IMR-90 (cell line): ENCODE measurements around the gene RCOR3. TPM values are rescaled to one million over a fixed set of nuclear protein-coding genes. Genes with fewer than 3 reads are reported as not detected.

ENCODE experiments used
- ATAC-seq: fragments of 200-7000 bp; cut with Tn5 transposase; 2 replicates; pipeline ENCODE4 v1.9.1; 2020; ENCODE audit warnings: low read depth, mild to moderate bottlenecking, moderate library complexity
- BruUV-seq: library from RNA; stranded (reverse); fragments of 400-500 nt; replicated peaks from 2 replicates; lab custom pipeline; 2021; lab: Mats Ljungman, UMichigan
- CTCF ChIA-PET: fragments of 300-600 bp; formaldehyde crosslinking; extraction: SDS; loops from one replicate; lab custom pipeline; 2021; ENCODE audit warnings: antibody characterized with exemption; lab: Yijun Ruan, JAX
- POLR2A ChIA-PET: fragments of 300-600 bp; sonication (Branson Sonifier 250); formaldehyde crosslinking; loops from one replicate; lab custom pipeline; 2022; ENCODE audit warnings: antibody characterized with exemption; ENCODE audit not compliant: unreplicated experiment; lab: Charles Lee
- DNase-seq: peaks from one replicate; pipeline ENCODE4 v3.0.0; 2013
- H2AFZ ChIP-seq: replicated peaks from 2 replicates; pipeline ENCODE3; 2013; ENCODE audit warnings: low read length, mild to moderate bottlenecking; ENCODE audit not compliant: poor library complexity
- H2AK5ac ChIP-seq: 2 replicates; pipeline ENCODE4 v1.6.1; 2013; ENCODE audit warnings: low read depth, low read length, inconsistent platforms
- H2AK9ac ChIP-seq: replicated peaks from 2 replicates; pipeline ENCODE3; 2013; ENCODE audit warnings: mild to moderate bottlenecking, low read depth, low read length, moderate library complexity; ENCODE audit not compliant: poor library complexity
- H2BK120ac ChIP-seq: 2 replicates; pipeline ENCODE4 v1.6.1; 2013; ENCODE audit warnings: low read depth, low read length, inconsistent platforms
- H2BK15ac ChIP-seq: 3 replicates; pipeline ENCODE4 v1.6.1; 2013; ENCODE audit warnings: low read depth, low read length, inconsistent platforms
- H2BK20ac ChIP-seq: 2 replicates; pipeline ENCODE4 v1.6.1; 2013; ENCODE audit warnings: low read depth, mild to moderate bottlenecking, inconsistent platforms, low read length, moderate library complexity
- H2BK5ac ChIP-seq: 2 replicates; pipeline ENCODE4 v1.6.1; 2013; ENCODE audit warnings: mild to moderate bottlenecking, low read depth, low read length, inconsistent platforms; ENCODE audit not compliant: poor library complexity, severe bottlenecking
- H3K14ac ChIP-seq: replicated peaks from 2 replicates; pipeline ENCODE4 v1.6.1; 2013; ENCODE audit warnings: low read depth, low read length, inconsistent platforms
- H3K18ac ChIP-seq: 2 replicates; pipeline ENCODE4 v1.6.1; 2013; ENCODE audit warnings: low read depth, low read length, control low read depth
- H3K23ac ChIP-seq: 2 replicates; pipeline ENCODE4 v1.6.1; 2013; ENCODE audit warnings: low read depth, low read length, inconsistent platforms
- H3K27ac ChIP-seq: 2 replicates; pipeline ENCODE4 v1.5.1; 2013; ENCODE audit warnings: mild to moderate bottlenecking, control low read depth, low read length; ENCODE audit not compliant: insufficient read depth
- H3K27me3 ChIP-seq: 2 replicates; pipeline ENCODE4 v1.6.1; 2013; ENCODE audit warnings: low read length; ENCODE audit not compliant: control insufficient read depth, insufficient read depth
- H3K36me3 ChIP-seq: 2 replicates; pipeline ENCODE4 v1.6.1; 2013; ENCODE audit warnings: low read length, mixed read lengths; ENCODE audit not compliant: control insufficient read depth, insufficient read depth
- H3K4ac ChIP-seq: 2 replicates; pipeline ENCODE4 v1.6.1; 2013; ENCODE audit warnings: low read depth, low read length, inconsistent platforms
- H3K4me1 ChIP-seq: 2 replicates; pipeline ENCODE4 v1.6.1; 2013; ENCODE audit warnings: low read length, mixed read lengths; ENCODE audit not compliant: control insufficient read depth, insufficient read depth
- H3K4me2 ChIP-seq: 2 replicates; pipeline ENCODE4 v1.6.1; 2013; ENCODE audit warnings: low read depth, mild to moderate bottlenecking, control low read depth, low read length, moderate library complexity
- H3K4me3 ChIP-seq: 2 replicates; pipeline ENCODE4 v1.5.1; 2013; ENCODE audit warnings: low read depth, mild to moderate bottlenecking, control low read depth, low read length, moderate library complexity; ENCODE audit not compliant: insufficient read depth
- H3K56ac ChIP-seq: 2 replicates; pipeline ENCODE4 v1.6.1; 2013; ENCODE audit warnings: low read length, inconsistent platforms; ENCODE audit not compliant: insufficient read depth; ENCODE audit errors: extremely low read depth
- H3K79me1 ChIP-seq, 2 experiments: 2 replicates each; pipeline ENCODE4 v1.6.1; 2013; ENCODE audit warnings: low read length in 2 of 2, inconsistent platforms in 1 of 2, low read depth in 1 of 2
- H3K9ac ChIP-seq: 2 replicates; pipeline ENCODE4 v1.6.1; 2013; ENCODE audit warnings: low read depth, low read length, control low read depth
- H3K9me1 ChIP-seq: 2 replicates; pipeline ENCODE4 v1.6.1; 2013; ENCODE audit warnings: low read length, inconsistent platforms; ENCODE audit not compliant: insufficient read depth
- H3K9me3 ChIP-seq: 2 replicates; pipeline ENCODE4 v1.6.1; 2013; ENCODE audit warnings: low read length; ENCODE audit not compliant: control insufficient read depth, insufficient read depth
- H4K20me1 ChIP-seq: 2 replicates; pipeline ENCODE4 v1.6.1; 2013; ENCODE audit warnings: low read length, inconsistent platforms; ENCODE audit not compliant: insufficient read depth
- H4K5ac ChIP-seq: 2 replicates; pipeline ENCODE4 v1.6.1; 2013; ENCODE audit warnings: mild to moderate bottlenecking, low read depth, low read length, control low read depth
- H4K8ac ChIP-seq, 2 experiments: 2 replicates each; pipeline ENCODE4 v1.6.1; 2013; ENCODE audit warnings: low read depth in 2 of 2, low read length in 2 of 2, control low read depth in 1 of 2, inconsistent platforms in 1 of 2
- H4K91ac ChIP-seq: 2 replicates; pipeline ENCODE4 v1.6.1; 2013; ENCODE audit warnings: low read depth, low read length, inconsistent platforms; ENCODE audit not compliant: insufficient read depth
- BHLHE40 ChIP-seq: fragments of 150-350 bp; IDR thresholded peaks from 2 replicates; pipeline ENCODE4 v1.6.1; 2016; ENCODE audit warnings: mild to moderate bottlenecking, low read depth, low read length
- CEBPB ChIP-seq: IDR thresholded peaks from 2 replicates; pipeline ENCODE4 v1.6.1; 2012; ENCODE audit warnings: low read depth, low read length, improper control_type of control experiment
- CHD1 ChIP-seq: IDR thresholded peaks from 2 replicates; pipeline ENCODE4 v1.6.1; 2012; ENCODE audit warnings: low read depth, low read length, improper control_type of control experiment
- FOS ChIP-seq: fragments of 150-350 bp; IDR thresholded peaks from 2 replicates; pipeline ENCODE4 v1.6.1; 2016; ENCODE audit warnings: low read depth, low read length
- MAFK ChIP-seq: IDR thresholded peaks from 2 replicates; pipeline ENCODE4 v1.6.1; 2012; ENCODE audit warnings: low read depth, low read length, improper control_type of control experiment
- MAZ ChIP-seq: IDR thresholded peaks from 2 replicates; pipeline ENCODE4 v1.6.1; 2012; ENCODE audit warnings: low read depth, mild to moderate bottlenecking, low read length, improper control_type of control experiment, moderate library complexity, borderline replicate concordance
- MXI1 ChIP-seq: IDR thresholded peaks from 2 replicates; pipeline ENCODE4 v1.6.1; 2012; ENCODE audit warnings: low read depth, mild to moderate bottlenecking, low read length, moderate library complexity, borderline replicate concordance
- NFE2L2 ChIP-seq: fragments of 150-350 bp; IDR thresholded peaks from 2 replicates; pipeline ENCODE4 v1.6.1; 2016; ENCODE audit warnings: low read depth, mild to moderate bottlenecking, low read length
- POLR2A ChIP-seq: IDR thresholded peaks from 2 replicates; pipeline ENCODE4 v1.6.1; 2012; ENCODE audit warnings: mild to moderate bottlenecking, low read depth, low read length
- RAD21 ChIP-seq: IDR thresholded peaks from 2 replicates; pipeline ENCODE4 v1.6.1; 2012; ENCODE audit warnings: low read length, improper control_type of control experiment
- RCOR1 ChIP-seq: IDR thresholded peaks from 2 replicates; pipeline ENCODE4 v1.6.1; 2012; ENCODE audit warnings: mild to moderate bottlenecking, low read length, improper control_type of control experiment; ENCODE audit not compliant: insufficient replicate concordance
- RFX5 ChIP-seq: IDR thresholded peaks from 2 replicates; pipeline ENCODE4 v1.8.0; 2012; ENCODE audit warnings: low read depth, mild to moderate bottlenecking, low read length, moderate library complexity
- SMC3 ChIP-seq: fragments of 150-350 bp; IDR thresholded peaks from 2 replicates; pipeline ENCODE4 v1.6.1; 2016; ENCODE audit warnings: low read depth, mild to moderate bottlenecking, antibody characterized with exemption, low read length, moderate library complexity
- USF2 ChIP-seq: fragments of 150-350 bp; IDR thresholded peaks from 2 replicates; pipeline ENCODE4 v1.6.1; 2017; ENCODE audit warnings: mild to moderate bottlenecking, antibody characterized with exemption, low read length, low read depth
- WGBS, 2 experiments: methylation state at CpG; one replicate each; pipeline versions ENCODE4 v1.1.5 to v1.1.7; 2013; ENCODE audit warnings: missing lambda C conversion rate in 2 of 2; ENCODE audit not compliant: insufficient read length in 1 of 2; ENCODE audit errors: extremely low coverage in 2 of 2; 5-methylcytosine and 5-hydroxymethylcytosine counted together
- dilution Hi-C: fragments of 300-500 bp; cut with HindIII; formaldehyde crosslinking; loops from one replicate; pipeline ENCODE4 v1.14.3; 2018; ENCODE audit warnings: low sequenced_read_pairs; ENCODE audit not compliant: unreplicated experiment
- in situ Hi-C: fragments of 300-500 bp; cut with MboI; formaldehyde crosslinking; loops from 3 replicates; pipeline ENCODE4 v1.14.3; 2019; ENCODE audit warnings: low sequenced_read_pairs, inconsistent platforms, mixed read lengths
- intact Hi-C: fragments of 100-400 bp; cut with micrococcal nuclease; formaldehyde crosslinking; loops from 2 replicates; pipeline ENCODE4 v1.10.0; 2022
- polyA plus RNA-seq, 3 experiments: library from polyadenylated mRNA; depleted of rRNA; stranded (reverse); fragments of >200 nt; gene quantifications; 2 replicates each; pipeline ENCODE4 v1.2.3, GENCODE V29; 2012; ENCODE audit warnings: low replicate concordance in 1 of 3
- total RNA-seq: library from RNA; depleted of rRNA; stranded (reverse); fragments of >200 nt; gene quantifications from 2 replicates; pipeline ENCODE4 v1.2.3, GENCODE V29; 2012
- TF ChIP-seq, protein P1 (sequence below): conservative IDR thresholded peaks from 2 replicates; pipeline ENCODE4 v1.5.1; 2012; ENCODE audit warnings: mild to moderate bottlenecking, low read depth, low read length, improper control_type of control experiment
- TF ChIP-seq, protein P2 (sequence below): fragments of 150-350 bp; IDR thresholded peaks from 2 replicates; pipeline ENCODE4 v1.6.1; 2016; ENCODE audit warnings: low read depth, mild to moderate bottlenecking, low read length, moderate library complexity, borderline replicate concordance

RCOR3 gene
- total and polyA plus RNA-seq, 2 of the 4 experiments (the other 2 are of a cell fraction): 8.1 to 16.4 TPM

DNA sequence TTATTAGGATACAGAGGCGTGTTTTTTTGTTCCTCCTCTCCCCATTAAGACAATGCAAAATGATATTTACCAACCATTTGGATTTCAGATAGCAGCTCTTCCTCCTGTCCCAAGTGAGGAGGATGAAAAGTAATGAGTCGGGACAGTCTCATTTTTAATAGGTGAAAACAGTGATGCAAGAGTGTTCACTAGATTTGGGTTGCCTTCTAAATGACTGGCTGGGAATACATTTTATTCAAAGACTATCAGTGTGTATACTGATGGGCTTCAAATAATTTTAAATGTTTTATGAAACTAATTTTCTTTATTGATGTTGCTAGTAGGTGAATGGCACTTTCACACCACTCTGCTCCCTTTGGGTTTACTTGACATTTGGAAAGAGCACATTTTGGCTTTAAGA, 2.1 kb downstream of the RCOR3 start:
- BruUV-seq: no TSS peak
- Histone ChIP-seq H3K4me1 (peaks cover 2% of the 10 kb centered on the region; the same call in 1 of the 2 replicates), H3K18ac (no peak overlapping the region), H3K56ac (no peak overlapping the region), H3K4ac (peak overlapping the region; percentile 3; the same call in 1 of the 2 replicates), H3K79me1 (peaks cover 4 to 13% of the 10 kb centered on the region in 2 experiments), H3K9me3 (no peaks in the 10 kb centered on the region), H3K27ac (no peak overlapping the region), H2AK9ac (no peak overlapping the region), H2BK120ac (no peak overlapping the region), H4K5ac (no peak overlapping the region), H2AFZ (no peak overlapping the region), H4K8ac (peak overlapping the region in 1 of 2 experiments; percentile 37; a peak in 1 of 4 replicates), H2BK5ac (peak overlapping the region; percentile 38), H3K14ac (no peak overlapping the region), H2BK20ac (no peak overlapping the region), H2AK5ac (no peak overlapping the region), H3K23ac (0 out of 2 replicates have a peak overlapping the region, but pooled peaks have one; percentile 68), H2BK15ac (no peak overlapping the region), H3K9ac (peak overlapping the region; percentile 92), H3K4me3 (peak overlapping the region; percentile 100; the same call in 1 of the 2 replicates), H3K4me2 (peak overlapping the region; percentile 97), H4K20me1 (no peaks in the 10 kb centered on the region), H3K9me1 (no peaks in the 10 kb centered on the region), H4K91ac (no peak overlapping the region), H3K27me3 (no peaks in the 10 kb centered on the region), H3K36me3 (peaks cover 3% of the 10 kb centered on the region; the same call in 1 of the 2 replicates)
- no CpG with 5 or more reads among the region's 2 CpGs for WGBS, 2 experiments
- dilution Hi-C loops: no loop called here
- TF ChIP-seq, protein P1, sequence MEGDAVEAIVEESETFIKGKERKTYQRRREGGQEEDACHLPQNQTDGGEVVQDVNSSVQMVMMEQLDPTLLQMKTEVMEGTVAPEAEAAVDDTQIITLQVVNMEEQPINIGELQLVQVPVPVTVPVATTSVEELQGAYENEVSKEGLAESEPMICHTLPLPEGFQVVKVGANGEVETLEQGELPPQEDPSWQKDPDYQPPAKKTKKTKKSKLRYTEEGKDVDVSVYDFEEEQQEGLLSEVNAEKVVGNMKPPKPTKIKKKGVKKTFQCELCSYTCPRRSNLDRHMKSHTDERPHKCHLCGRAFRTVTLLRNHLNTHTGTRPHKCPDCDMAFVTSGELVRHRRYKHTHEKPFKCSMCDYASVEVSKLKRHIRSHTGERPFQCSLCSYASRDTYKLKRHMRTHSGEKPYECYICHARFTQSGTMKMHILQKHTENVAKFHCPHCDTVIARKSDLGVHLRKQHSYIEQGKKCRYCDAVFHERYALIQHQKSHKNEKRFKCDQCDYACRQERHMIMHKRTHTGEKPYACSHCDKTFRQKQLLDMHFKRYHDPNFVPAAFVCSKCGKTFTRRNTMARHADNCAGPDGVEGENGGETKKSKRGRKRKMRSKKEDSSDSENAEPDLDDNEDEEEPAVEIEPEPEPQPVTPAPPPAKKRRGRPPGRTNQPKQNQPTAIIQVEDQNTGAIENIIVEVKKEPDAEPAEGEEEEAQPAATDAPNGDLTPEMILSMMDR: no peak
- TF ChIP-seq, protein P2, sequence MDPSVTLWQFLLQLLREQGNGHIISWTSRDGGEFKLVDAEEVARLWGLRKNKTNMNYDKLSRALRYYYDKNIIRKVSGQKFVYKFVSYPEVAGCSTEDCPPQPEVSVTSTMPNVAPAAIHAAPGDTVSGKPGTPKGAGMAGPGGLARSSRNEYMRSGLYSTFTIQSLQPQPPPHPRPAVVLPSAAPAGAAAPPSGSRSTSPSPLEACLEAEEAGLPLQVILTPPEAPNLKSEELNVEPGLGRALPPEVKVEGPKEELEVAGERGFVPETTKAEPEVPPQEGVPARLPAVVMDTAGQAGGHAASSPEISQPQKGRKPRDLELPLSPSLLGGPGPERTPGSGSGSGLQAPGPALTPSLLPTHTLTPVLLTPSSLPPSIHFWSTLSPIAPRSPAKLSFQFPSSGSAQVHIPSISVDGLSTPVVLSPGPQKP: no peak
- TF ChIP-seq FOS (no peak), CHD1 (no peak), MAZ (no peak), SMC3 (no peak), CEBPB (no peak), RAD21 (no peak), MAFK (no peak), NFE2L2 (no peak), MXI1 (no peak), BHLHE40 (no peak), USF2 (no peak), RCOR1 (no peak), POLR2A (no peak), RFX5 (no peak)
- in situ Hi-C loops: no loop called here
- ATAC-seq (no peak), DNase-seq (no peak)
- intact Hi-C loops: no loop called here
- ChIA-PET CTCF (interaction anchor here (1.4 kb wide), 1 partner anchor 11 kb away, joined by 3 read pairs; no protein-coding TSS in a partner anchor), POLR2A (interaction anchor here (1.1 kb wide), 1 partner anchor 11 kb away, joined by 4 read pairs; no protein-coding TSS in a partner anchor)
